ENCODE measurements around the gene GFER. TPM values are rescaled to one million over a fixed set of nuclear protein-coding genes. Genes with fewer than 3 reads are reported as not detected.

Gene GFER
- total RNA-seq, 1 donor from 2014 or later = 31.6 TPM

GRCh38 chr16:1944612-1945199 lies 39.3 kb upstream of the GFER start:
- H3K27ac Mint-ChIP-seq = no peak overlapping the region
- CTCF ChIA-PET = no interaction called here
- H3K4me1 Mint-ChIP-seq = peaks cover 30% of the 10 kb centered on the region
- peak overlapping the region; percentile 87 for H3K4me3 Mint-ChIP-seq
- intact Hi-C loops (cut with micrococcal nuclease) = no loop called here
- no peaks in the 10 kb centered on the region for H3K27me3 Mint-ChIP-seq
- H3K36me3 Mint-ChIP-seq (ENCODE audit: low read depth) = peaks cover 2% of the 10 kb centered on the region
- DNase-seq = no peak
- TF ChIP-seq CTCF (IDR thresholded peaks at IDR 0.05) = no peak
- ATAC-seq (ENCODE audit: low read depth) = no peak
- no peaks in the 10 kb centered on the region for H3K9me3 Mint-ChIP-seq
- POLR2A ChIA-PET = interaction anchor here (2.1 kb wide), 1 partner anchor 20 kb away, joined by 44 read pairs; the partner anchor contains the start of gene RPS2

GRCh38 chr16:1945559-1946391 lies 38.2 kb upstream of the GFER start:
- Mint-ChIP-seq H3K27ac (no peak overlapping the region), H3K9me3 (no peaks in the 10 kb centered on the region), H3K4me3 (no peak overlapping the region), H3K27me3 (no peaks in the 10 kb centered on the region), H3K4me1 (peaks cover 26% of the 10 kb centered on the region), H3K36me3 (ENCODE audit: low read depth) (no peaks in the 10 kb centered on the region)
- no peak for ATAC-seq (ENCODE audit: low read depth)
- DNase-seq = no peak
- ChIA-PET CTCF (no interaction called here), POLR2A (interaction anchor here (1.1 kb wide), 1 partner anchor 19 kb away, joined by 5 read pairs; the partner anchor contains the start of gene RPS2)
- intact Hi-C loops (cut with micrococcal nuclease) = no loop called here
- TF ChIP-seq CTCF (IDR thresholded peaks at IDR 0.05) = no peak

GRCh38 chr16:1946495-1947368 lies 37.3 kb upstream of the GFER start:
- Mint-ChIP-seq H3K36me3 (ENCODE audit: low read depth) (no peaks in the 10 kb centered on the region), H3K4me1 (peaks cover 19% of the 10 kb centered on the region), H3K4me3 (no peak overlapping the region), H3K27ac (no peak overlapping the region), H3K9me3 (no peaks in the 10 kb centered on the region), H3K27me3 (no peaks in the 10 kb centered on the region)
- intact Hi-C loops (cut with micrococcal nuclease) = no loop called here
- ChIA-PET POLR2A (interaction anchor here (0.6 kb wide), 1 partner anchor 42 kb away, joined by 3 read pairs; no protein-coding TSS in a partner anchor), CTCF (no interaction called here)
- TF ChIP-seq CTCF (IDR thresholded peaks at IDR 0.05) = no peak
- ATAC-seq (ENCODE audit: low read depth) (no peak), DNase-seq (no peak)

- ChIA-PET POLR2A (no interaction called here), CTCF (no interaction called here)
- peaks cover 13% of the 10 kb centered on the region for H3K4me1 Mint-ChIP-seq
- H3K36me3 Mint-ChIP-seq (ENCODE audit: low read depth) = no peaks in the 10 kb centered on the region
- H3K4me3 Mint-ChIP-seq = no peak overlapping the region
- no peaks in the 10 kb centered on the region for H3K9me3 Mint-ChIP-seq
- no peak for ATAC-seq (ENCODE audit: low read depth)
- no peak overlapping the region for H3K27ac Mint-ChIP-seq
- no peak for TF ChIP-seq CTCF (IDR thresholded peaks at IDR 0.05)
- intact Hi-C loops (cut with micrococcal nuclease) = no loop called here
- DNase-seq = no peak
- no peaks in the 10 kb centered on the region for H3K27me3 Mint-ChIP-seq
Measured at GRCh38 chr16:1947369-1947670, 36.7 kb upstream of the GFER start.

- Mint-ChIP-seq H3K27me3 (no peaks in the 10 kb centered on the region), H3K36me3 (ENCODE audit: low read depth) (no peaks in the 10 kb centered on the region), H3K4me1 (no peaks in the 10 kb centered on the region), H3K4me3 (no peak overlapping the region), H3K27ac (no peak overlapping the region), H3K9me3 (no peaks in the 10 kb centered on the region)
- TF ChIP-seq CTCF (IDR thresholded peaks at IDR 0.05) = no peak
- intact Hi-C loops (cut with micrococcal nuclease) = no loop called here
- DNase-seq = no peak
- ATAC-seq (ENCODE audit: low read depth) = no peak
- ChIA-PET CTCF (no interaction called here), POLR2A (interaction anchor here (0.7 to 3.0 kb wide), 3 partner anchors 15 to 17 kb away, joined by 4 to 9 read pairs (median 9); partner anchors contain the start of gene RPS2)
Measured at GRCh38 chr16:1949507-1949906, 34.5 kb upstream of the GFER start.
